HG03095 (cell line): Measurements from ENCODE around the gene PRM2.

Experiments
- ATAC-seq: cut with Tn5 transposase; IDR thresholded peaks from one replicate; pipeline ENCODE4 v1.9.1; 2021; ENCODE audit warnings: moderate library complexity; ENCODE audit not compliant: unreplicated experiment

PRM2 gene

DNA sequence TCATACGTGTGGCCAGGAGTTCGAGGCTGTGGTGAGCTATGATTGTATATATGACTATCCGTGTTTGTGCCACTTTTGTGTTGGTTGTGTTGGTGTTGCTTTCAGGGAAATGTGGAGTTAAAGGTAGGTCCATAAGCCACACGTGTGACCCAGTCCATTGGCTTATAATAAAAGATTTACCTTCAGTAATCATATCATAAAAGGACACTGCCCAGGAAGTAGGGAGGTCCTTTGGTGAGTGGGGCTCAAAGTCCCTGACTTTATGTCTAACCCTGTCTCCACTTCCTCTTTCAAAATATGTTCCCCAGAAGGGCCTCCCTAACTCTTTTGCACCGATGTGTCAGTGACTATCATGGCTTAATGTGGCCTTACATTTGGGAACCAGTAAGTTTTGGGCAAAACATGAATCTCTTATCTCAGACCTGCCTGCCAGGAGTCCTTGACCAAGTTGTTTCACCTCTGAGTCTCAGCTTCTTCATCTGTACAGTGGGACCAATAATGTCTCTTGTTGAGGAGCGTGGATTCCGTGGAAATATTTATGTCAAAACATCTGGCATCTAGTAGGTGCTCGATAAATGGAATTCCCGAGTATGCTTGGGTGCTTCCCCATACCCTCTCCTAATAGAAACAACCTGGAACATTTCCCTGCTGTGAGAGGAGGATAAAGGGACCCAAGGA, 12.0 kb downstream of the PRM2 start:
- no peak for ATAC-seq

DNA sequence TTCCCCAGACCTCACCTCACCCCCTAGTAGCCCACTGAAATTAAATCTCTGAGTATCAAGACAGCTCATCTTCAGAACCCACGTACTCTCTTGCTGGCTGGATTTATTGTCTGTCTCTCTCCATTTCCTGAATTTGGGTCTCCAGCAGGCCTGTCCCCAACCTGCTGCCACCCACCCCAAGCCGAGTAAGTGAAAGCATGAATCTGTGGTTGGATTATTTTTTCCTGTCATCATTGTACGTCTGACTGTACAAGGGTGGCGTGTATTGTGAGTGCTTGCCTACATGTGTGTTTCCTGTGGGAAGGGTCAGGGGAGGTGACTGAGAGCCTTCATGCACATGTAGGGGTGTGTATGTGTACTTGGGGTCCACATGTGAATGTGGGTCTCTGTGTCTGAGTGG, 12.5 kb downstream of the PRM2 start:
- ATAC-seq = no peak

DNA sequence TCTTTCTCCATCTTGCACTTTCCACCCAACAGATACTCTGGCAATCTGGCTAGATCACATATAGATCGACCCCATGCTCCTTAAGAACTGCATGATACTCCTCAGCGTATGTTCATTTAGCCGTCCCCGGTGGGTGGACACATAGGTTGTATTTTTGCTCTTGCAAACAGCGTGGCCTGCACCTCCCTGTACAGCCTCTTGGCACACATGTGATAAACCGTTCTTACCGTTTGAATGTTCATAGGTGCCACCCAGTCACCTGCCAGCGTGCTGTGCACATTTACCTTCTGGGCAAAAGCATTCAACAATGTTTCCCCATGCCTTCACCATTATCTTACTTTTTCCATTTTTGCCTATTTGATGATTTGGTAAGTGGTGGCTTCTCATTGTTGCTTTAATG, 13.4 kb downstream of the PRM2 start:
- no peak for ATAC-seq

DNA sequence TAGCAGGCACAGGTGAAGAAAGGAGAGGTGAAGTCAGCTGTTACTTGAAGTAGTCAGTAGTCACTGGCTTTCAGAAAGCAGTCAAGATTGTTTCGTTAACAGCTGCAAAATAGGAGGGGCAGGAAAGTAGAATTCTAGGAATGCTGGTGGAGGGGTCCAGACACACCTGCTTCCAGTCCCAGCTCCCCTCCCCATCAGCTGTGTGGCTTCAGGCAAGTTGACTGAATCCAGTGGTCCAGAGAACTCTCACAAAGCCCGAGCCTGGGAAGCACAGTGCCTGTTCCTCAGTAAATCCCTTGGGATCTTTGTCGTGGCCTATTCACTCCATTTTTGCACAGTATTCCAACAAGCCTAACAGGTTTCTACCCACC, 15.7 kb downstream of the PRM2 start:
- ATAC-seq = no peak

DNA sequence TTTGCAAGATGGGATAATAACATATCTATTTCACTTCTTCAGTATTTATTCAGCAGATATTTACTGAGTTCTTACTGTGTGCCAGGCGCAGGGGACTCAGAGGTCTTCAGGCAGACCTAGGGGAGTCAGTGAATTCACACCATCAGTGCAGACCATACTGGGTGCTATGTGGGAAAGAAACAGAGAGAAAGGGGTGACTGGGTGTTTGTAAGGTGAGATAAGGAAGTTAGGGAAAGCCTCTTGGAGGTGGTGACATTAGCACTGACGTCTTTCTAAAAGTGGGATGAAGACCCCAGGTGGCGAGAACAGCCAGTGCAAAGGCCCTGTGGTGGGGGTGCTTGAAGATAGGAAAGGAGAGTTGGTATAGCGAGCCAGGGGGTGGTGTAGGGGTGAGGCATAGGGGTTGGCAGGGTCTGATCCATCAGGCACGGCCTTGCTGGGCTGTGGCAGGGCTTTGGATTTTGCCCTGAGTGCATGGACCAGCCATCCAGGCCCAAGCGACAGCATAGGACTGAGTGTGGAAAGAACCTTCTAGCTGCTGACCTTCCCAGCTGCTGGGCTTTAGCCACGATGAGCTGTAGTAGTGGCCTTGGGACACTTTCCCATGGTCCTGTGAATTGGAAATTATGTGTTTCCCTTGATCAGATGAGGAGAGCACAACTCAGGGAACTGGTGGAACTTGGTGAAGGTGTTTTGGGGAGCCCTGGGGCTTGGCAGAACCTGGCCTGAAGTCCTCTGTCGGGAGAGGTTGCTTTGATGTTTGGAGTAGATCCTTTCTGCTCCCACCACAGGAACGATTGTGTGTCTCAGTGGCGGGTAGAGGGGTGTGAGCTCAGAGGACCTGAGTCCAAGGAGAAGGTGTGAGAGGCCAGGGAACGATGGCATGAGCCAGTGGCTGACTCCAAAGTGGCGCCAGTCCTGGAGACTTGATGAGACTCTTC, 16.4 kb downstream of the PRM2 start:
- no peak for ATAC-seq

DNA sequence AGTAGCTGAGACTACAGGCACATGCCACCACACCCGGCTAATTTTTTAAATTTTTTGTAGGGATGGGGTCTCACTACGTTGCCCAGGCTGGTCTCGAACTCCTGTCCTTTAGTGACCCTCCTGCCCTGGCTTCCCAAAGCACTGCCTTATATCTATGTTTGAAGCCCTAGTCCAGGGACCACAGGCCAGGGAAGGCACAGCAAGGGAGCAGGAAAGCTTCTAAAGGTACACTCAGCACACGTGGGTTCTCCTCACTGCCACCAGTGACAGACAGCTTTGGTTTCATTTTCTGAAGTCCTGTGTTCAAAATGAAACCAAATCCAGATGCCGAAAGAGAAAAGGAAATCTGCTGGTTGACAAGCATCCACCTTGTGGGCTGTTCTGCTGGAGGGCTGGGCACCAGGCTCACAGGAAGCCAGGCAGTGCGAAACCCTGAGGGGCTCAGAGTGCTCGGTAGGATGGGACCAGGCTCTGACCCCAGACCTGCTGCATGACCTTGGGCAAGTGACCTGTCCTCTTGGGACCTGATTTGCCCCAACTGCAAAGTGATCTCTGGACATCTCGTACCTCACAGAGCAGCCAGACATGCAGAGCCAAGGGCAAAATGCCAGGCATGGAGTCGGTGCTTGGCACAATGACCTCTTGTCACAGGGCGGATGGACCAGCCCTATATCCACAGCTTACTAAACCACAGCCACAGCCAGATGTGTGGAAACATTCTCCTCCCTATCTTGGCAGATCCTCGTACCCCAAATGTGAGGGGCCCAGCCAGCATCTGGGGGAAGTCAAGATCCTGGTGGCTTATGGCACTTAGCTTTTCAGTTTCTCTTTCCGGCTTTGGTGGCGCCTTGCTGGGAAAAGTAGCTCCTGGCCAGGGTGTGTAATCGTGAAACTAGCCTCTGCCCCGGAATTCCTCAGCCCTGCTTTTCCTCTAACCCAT, 17.5 kb downstream of the PRM2 start:
- no peak for ATAC-seq

DNA sequence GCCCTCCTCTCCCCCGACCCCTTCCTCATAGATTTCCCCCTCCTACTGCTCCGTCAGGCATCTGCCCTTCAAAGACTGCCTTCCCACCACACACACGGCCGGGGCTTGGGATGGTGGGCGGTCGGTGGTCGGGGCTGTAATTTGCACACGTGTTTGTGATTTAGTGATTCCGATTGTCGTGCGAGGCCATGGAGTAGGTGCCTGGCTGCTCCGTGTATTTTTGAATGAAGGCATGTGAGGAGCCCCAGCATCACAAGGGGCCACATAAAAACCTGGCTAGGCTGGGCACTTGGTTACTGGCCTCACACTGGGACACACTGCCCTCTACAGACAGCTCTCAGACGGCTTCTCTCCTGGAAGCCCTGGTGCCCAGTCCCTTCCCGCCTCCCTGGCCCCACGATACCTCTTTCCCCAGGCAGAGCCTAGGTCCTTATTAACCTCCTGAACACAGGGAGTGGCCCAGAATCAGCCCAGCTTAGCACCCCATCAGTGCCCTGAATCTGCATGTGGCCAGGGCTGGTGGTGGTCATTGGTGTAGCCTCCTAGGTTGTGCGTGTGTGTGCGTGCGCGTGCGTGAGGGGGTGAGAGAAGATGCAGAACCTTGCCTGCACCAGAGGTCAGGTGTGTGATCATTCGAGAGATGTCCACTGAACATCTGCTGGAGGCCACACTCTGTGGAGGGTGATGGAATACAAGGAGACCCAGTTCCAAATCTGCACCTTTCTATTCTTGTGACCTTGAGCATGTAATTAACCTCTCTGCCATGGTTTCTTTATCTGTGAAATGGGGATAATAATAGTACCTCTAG, 18.9 kb downstream of the PRM2 start:
- ATAC-seq = no peak

DNA sequence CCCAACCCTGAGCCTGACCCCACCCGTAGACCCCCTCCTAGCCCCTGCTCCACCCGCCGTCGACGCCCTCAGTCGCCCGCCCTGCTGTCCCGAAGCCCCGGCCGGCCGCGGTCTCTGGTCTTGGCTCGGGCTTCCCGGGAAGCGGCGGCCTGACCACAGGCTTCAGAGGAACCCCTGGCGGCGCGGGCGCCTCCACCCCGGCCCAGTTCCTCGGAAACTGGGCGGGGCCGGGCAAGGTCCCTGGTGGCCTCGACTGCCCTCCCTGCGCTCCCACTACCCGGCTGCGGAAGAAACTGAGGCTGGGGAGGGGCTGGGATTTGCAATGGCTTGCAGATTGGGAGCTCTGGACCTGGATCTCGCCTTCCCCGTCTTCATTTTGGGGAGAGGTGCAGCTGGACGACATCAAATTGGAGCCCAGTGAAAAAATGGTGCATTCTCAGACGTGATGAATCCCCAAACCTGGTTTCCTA, 19.6 kb downstream of the PRM2 start:
- no peak for ATAC-seq

DNA sequence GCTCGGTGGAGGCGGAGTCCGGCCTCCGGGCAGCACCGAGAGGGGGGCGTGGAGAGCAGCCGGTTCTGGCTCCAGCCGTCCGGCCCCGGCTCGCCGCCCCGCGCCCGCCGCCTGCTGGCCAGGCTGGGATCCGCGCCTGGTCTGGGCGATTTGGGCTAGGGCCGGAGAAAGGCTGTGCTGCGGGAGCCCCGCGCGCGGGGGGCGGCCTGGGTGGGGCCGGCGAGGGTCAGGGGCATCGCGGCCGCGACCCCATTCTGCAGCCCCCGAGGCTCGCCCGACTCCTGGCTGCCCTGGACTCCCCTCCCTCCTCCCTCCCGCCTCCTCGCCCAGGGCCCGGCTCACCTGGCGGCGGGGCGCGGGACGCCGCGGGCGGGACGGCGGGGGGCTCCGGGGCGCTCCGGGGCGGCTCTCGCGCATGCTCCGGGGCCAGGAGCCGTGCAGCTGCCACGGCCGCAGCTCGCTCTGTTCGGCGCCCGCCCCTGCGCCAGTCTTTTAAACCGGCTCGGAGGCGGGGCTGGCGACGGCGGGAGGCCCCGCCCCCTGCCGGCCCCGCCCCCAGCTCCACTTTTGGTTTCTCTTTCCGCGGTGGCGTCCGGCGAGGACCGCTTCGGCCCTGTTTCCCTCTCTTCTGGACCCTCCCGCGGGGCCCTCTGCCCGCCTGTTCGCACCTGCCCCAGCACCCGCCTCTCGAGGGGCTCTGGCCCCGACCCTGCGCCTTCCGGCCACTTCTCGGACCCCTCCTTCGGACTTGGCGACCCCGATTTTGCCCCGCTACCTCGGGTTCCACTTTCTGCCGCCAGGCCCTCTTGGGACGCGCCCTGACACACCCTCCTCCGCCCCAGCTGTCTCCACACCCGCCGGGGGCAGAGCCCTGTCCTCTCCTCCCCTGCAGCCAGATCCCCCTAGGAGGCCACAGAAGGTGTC, 20.3 kb downstream of the PRM2 start, which contains the start of gene SOCS1:
Gene SOCS1 (minus strand): TSS at position 468 of the 924 bp plus-strand sequence. CDS start 726 bp downstream, outside the sequence.
- peak; percentile 47 for ATAC-seq

DNA sequence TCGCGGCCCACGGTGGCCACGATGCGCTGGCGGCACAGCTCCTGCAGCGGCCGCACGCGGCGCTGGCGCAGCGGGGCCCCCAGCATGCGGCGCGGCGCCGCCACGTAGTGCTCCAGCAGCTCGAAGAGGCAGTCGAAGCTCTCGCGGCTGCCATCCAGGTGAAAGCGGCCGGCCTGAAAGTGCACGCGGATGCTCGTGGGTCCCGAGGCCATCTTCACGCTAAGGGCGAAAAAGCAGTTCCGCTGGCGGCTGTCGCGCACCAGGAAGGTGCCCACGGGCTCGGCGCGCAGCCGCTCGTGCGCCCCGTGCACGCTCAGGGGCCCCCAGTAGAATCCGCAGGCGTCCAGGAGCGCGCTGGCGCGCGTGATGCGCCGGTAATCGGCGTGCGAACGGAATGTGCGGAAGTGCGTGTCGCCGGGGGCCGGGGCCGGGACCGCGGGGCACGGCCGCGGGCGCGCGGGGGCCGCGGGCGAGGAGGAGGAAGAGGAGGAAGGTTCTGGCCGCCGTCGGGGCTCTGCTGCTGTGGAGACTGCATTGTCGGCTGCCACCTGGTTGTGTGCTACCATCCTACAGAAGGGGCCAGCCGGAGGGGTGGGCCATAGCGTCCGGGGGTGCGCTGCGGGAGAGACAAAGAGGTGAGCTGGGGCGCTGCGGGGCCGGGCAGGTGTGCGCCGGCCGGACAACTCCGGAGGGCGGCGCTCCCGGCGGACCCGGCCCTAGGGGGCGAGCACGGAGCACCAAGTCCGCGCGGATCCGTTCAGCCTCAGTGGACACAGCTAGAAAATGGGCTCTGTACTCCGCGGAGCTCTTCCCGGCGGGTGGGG, 21.2 kb downstream of the PRM2 start:
- no peak for ATAC-seq

DNA sequence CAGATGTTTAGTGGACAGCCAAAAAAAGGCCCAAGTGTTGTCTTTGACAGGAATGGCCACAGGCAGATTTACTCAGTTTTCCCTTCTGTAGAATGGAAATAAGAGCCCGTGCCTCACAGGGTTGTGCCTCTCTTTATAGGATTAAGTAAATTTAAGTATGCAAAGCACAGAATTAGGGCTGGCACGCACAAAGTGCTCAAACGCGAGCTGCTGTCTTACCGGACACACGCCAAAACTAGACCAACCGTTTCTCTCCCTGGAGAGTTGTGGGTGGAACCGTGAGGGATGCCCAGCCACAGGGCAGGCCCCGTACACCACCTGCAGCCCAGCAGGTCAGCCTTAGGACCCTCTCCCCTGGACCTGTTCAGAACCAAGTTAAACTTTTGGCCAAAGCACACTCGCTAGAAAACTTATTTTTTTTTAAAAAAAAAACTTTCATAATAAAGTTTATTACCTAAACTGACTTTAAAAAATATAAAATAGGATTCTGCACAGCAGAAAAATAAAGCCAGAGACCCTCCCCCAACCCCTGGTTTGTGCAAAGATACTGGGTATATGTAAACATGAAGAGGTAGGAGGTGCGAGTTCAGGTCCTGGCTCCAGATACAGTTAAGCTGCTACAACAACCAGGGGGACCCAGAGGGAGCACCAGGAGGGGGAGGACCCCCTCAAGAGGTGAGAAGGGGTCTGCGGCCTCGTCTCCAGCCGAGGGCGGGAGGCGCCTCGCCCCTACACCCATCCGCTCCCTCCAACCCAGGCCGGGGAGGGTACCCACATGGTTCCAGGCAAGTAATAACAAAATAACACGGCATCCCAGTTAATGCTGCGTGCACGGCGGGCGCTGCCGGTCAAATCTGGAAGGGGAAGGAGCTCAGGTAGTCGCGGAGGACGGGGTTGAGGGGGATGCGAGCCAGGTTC, 22.0 kb downstream of the PRM2 start:
- no peak for ATAC-seq

DNA sequence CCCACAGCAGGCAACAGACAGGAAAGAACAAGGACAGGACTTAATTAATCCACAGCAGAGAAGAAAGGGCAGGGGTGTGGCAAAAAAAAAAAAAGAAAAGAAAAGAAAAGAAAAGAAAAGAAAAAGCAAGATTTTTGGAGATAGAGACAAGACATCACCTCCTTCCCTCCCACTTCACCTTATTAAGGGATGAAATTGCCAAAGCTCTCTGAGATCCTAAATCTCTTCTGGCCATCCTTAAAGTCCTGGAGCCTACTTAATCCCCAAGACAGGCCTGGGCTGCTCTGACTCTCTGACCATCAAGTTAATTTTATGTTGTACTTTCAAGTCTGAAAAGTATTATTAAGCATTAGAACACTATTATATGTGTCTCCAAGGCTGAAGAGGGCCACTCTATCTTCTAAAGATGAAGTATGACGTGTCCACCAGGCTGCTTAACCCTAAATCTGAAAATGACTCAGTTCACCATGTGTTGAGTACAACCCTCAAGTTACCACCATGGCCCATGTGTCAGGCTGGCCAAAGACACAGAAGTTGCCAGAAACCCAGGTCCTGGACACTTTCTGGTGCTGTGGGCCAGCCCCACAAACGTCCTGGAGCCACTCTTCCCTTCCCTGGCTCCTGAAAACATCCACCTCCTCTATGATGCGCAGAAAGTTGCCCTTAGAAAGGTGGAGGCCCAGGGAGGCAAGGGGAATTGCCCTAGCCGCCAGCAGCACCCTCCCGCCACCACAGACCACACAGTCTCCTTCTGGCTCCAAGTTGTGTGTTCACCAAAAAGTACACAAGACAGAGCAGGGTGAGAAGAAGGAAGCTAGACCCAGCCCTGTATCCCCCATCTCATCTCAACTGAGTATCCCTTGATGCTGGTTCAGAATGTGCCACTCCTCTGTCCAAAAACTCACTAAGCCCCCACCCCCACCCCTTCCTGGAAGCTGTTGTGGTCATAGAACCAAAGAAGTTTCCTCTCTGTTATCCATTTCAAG, 23.0 kb downstream of the PRM2 start:
- no peak for ATAC-seq

DNA sequence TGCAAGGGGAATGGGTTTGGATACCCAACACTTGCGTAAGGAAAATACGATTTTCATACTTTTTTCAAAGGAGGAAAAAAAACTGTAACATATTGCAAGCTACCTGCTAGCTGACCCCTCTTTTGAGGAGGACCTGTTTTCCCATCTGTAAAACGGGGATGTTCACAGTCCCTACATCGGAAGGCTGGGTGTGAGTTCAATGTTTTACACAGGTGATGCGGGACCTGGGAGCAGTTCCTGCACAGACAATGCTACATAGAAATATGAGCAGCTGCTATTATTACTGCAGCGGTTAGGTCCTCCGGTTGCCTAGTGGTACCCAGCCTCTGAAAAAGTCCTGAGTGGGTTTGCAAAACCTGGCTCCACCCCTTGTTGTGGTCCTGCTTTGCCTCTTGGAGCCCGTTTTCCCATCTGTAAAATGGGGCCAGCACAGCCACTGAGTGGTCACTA, 23.8 kb downstream of the PRM2 start:
- ATAC-seq = no peak

DNA sequence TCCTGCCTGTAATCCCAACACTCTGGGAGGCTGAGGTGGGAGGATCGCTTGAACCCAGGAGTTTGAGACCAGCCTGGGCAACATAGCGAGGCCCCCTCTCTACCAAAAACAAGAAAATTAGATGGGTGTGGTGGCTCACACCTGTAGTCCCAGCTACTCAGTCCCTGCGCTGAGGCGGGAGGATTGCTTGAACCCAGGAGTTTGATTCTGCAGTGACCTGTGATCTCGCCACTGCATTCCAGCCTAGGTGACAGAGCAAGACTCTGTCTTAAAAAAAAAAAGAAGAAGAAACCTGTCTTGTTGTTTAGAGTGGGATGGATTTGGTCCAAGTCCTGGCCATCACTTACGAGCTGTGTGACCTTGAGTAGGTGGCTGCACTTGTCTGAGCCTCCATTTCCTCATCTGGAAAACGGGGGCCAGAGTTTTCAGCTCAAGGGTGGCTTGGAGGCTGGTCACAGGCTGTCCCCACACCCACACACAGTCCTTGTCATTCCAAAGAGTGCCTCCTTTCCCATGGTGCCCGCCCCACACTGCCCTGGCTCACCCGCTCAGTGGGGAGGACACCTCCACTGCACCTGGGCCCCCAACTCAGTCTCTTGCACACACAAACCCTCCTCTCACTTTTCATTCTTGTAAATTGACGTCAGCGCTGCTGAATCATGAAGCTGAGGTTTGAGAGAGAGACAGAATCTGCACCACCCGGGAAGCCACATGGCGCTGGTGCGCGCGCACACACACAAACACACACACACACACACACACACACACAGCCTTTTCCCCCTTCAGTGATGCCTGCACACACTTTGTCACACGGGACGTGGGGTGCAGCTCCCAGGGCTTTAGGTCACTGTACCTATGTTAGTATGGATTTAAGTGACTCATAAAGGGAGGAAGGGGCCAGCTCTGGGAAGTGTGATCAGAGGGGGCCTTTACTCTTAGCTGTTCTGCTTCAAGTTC, 24.5 kb downstream of the PRM2 start:
- ATAC-seq = no peak
